Measurements from ENCODE around the gene HOOK1.

Gene HOOK1

GRCh38 chr1:59901770-59902388 lies 87.1 kb downstream of the HOOK1 start:
- H3F3A ChIP-seq (ENCODE audit: insufficient read depth): no peaks in the 10 kb centered on the region
- no peaks in the 10 kb centered on the region for H3K79me2 ChIP-seq (ENCODE audit: insufficient read depth, low read length)
- no peak overlapping the region for H2AFZ ChIP-seq (ENCODE audit: low read depth, low read length, severe bottlenecking)
- H3K36me3 ChIP-seq (ENCODE audit: low read length): no peaks in the 10 kb centered on the region
- H3K4me2 ChIP-seq (ENCODE audit: low read depth, low read length, poor library complexity, severe bottlenecking): no peak overlapping the region
- no peaks in the 10 kb centered on the region for H3K9me3 ChIP-seq (ENCODE audit: insufficient read depth, low read length)
- H4K20me1 ChIP-seq (ENCODE audit: low read depth, low read length): no peaks in the 10 kb centered on the region
- TF ChIP-seq CTCF (IDR thresholded peaks at IDR 0.05; ENCODE audit: insufficient read depth, low read length, poor library complexity, severe bottlenecking) (no peak), EZH2phosphoT487 (conservative IDR thresholded peaks at IDR 0.05; ENCODE audit: low read length) (no peak)
- H3K9ac ChIP-seq (ENCODE audit: low read length): no peak overlapping the region
- H3K27me3 ChIP-seq (ENCODE audit: low read length): no peaks in the 10 kb centered on the region
- H3K4me3 ChIP-seq (ENCODE audit: insufficient read depth, low read length, poor library complexity, severe bottlenecking): no peak overlapping the region
- H3K27ac ChIP-seq (ENCODE audit: low read depth, low read length): no peak overlapping the region
- no peaks in the 10 kb centered on the region for H3K9me2 ChIP-seq (replicated peaks; ENCODE audit: insufficient read depth, low read length)

GRCh38 chr1:59903141-59903754 lies 88.5 kb downstream of the HOOK1 start:
- Histone ChIP-seq H3K9ac (ENCODE audit: low read length) (no peak overlapping the region), H3K9me2 (replicated peaks; ENCODE audit: insufficient read depth, low read length) (no peaks in the 10 kb centered on the region), H3K27me3 (ENCODE audit: low read length) (no peaks in the 10 kb centered on the region), H4K20me1 (ENCODE audit: low read depth, low read length) (no peaks in the 10 kb centered on the region), H3K36me3 (ENCODE audit: low read length) (no peaks in the 10 kb centered on the region), H3F3A (ENCODE audit: insufficient read depth) (no peaks in the 10 kb centered on the region), H3K79me2 (ENCODE audit: insufficient read depth, low read length) (no peaks in the 10 kb centered on the region), H3K4me3 (ENCODE audit: insufficient read depth, low read length, poor library complexity, severe bottlenecking) (no peak overlapping the region), H3K27ac (ENCODE audit: low read depth, low read length) (no peak overlapping the region), H3K4me2 (ENCODE audit: low read depth, low read length, poor library complexity, severe bottlenecking) (no peak overlapping the region), H2AFZ (ENCODE audit: low read depth, low read length, severe bottlenecking) (no peak overlapping the region), H3K9me3 (ENCODE audit: insufficient read depth, low read length) (no peaks in the 10 kb centered on the region)
- TF ChIP-seq EZH2phosphoT487 (conservative IDR thresholded peaks at IDR 0.05; ENCODE audit: low read length) (no peak), CTCF (IDR thresholded peaks at IDR 0.05; ENCODE audit: insufficient read depth, low read length, poor library complexity, severe bottlenecking) (peak; percentile 47)

- no peak overlapping the region for H2AFZ ChIP-seq (ENCODE audit: low read depth, low read length, severe bottlenecking)
- H3K27me3 ChIP-seq (ENCODE audit: low read length): no peaks in the 10 kb centered on the region
- H3K9me3 ChIP-seq (ENCODE audit: insufficient read depth, low read length): no peaks in the 10 kb centered on the region
- H3K4me2 ChIP-seq (ENCODE audit: low read depth, low read length, poor library complexity, severe bottlenecking): no peak overlapping the region
- H3K9ac ChIP-seq (ENCODE audit: low read length): no peak overlapping the region
- H3F3A ChIP-seq (ENCODE audit: insufficient read depth): no peaks in the 10 kb centered on the region
- H3K27ac ChIP-seq (ENCODE audit: low read depth, low read length): no peak overlapping the region
- no peak overlapping the region for H3K4me3 ChIP-seq (ENCODE audit: insufficient read depth, low read length, poor library complexity, severe bottlenecking)
- H3K36me3 ChIP-seq (ENCODE audit: low read length): no peaks in the 10 kb centered on the region
- TF ChIP-seq CTCF (IDR thresholded peaks at IDR 0.05; ENCODE audit: insufficient read depth, low read length, poor library complexity, severe bottlenecking) (no peak), EZH2phosphoT487 (conservative IDR thresholded peaks at IDR 0.05; ENCODE audit: low read length) (no peak)
- H3K79me2 ChIP-seq (ENCODE audit: insufficient read depth, low read length): no peaks in the 10 kb centered on the region
- H4K20me1 ChIP-seq (ENCODE audit: low read depth, low read length): no peaks in the 10 kb centered on the region
- no peaks in the 10 kb centered on the region for H3K9me2 ChIP-seq (replicated peaks; ENCODE audit: insufficient read depth, low read length)
These were observed 92.2 kb downstream of the HOOK1 start for GRCh38 chr1:59906931-59907330.
